ENCODE results near the gene PCDHA4. TPM values are rescaled to one million over a fixed set of nuclear protein-coding genes. Genes with fewer than 3 reads are reported as not detected.
"Not testable (repeated sequence)": the region's sequence is repeated elsewhere in the genome, so short reads cannot be mapped to it uniquely, and the experiment has no call there.

The PCDHA4 gene
- total RNA-seq, 1 experiment from 2014 or later: 0.40 TPM

- DNase-seq (ENCODE audit: low read depth): peak; percentile 21
Observed at GRCh38 chr5:140821375-140822280, 14.8 kb downstream of the PCDHA4 start, which contains the start of gene PCDHA5. PCDHA5 (plus strand) TSS chr5:140821613.

- no peak for DNase-seq (ENCODE audit: low read depth)
Observed at GRCh38 chr5:140822281-140822629, 15.4 kb downstream of the PCDHA4 start.

- not testable (repeated sequence) for DNase-seq (ENCODE audit: low read depth)
Observed at GRCh38 chr5:140822969-140823368, 16.1 kb downstream of the PCDHA4 start.

- DNase-seq (ENCODE audit: low read depth): no peak
Observed at GRCh38 chr5:140823475-140823874, 16.6 kb downstream of the PCDHA4 start.

GRCh38 chr5:140827704-140828361 is 21.0 kb downstream of the PCDHA4 start, which contains the start of gene PCDHA6:
PCDHA6 (plus strand) TSS chr5:140827960; CDS start chr5:140828092, 132 bp downstream.
- DNase-seq (ENCODE audit: low read depth): no peak

GRCh38 chr5:140828362-140828737 is 21.5 kb downstream of the PCDHA4 start:
- DNase-seq (ENCODE audit: low read depth): no peak

- DNase-seq (ENCODE audit: low read depth): not testable (repeated sequence)
Observed at GRCh38 chr5:140829511-140830501, 22.9 kb downstream of the PCDHA4 start.

- peak; percentile 21 for DNase-seq (ENCODE audit: low read depth)
Observed at GRCh38 chr5:140833993-140834392, 27.1 kb downstream of the PCDHA4 start, which contains the start of gene PCDHA7. PCDHA7 (plus strand) TSS chr5:140834269; CDS start chr5:140834384, 115 bp downstream.

GRCh38 chr5:140834439-140835008 is 27.7 kb downstream of the PCDHA4 start:
- not testable (repeated sequence) for DNase-seq (ENCODE audit: low read depth)

GRCh38 chr5:140835622-140836510 is 29.0 kb downstream of the PCDHA4 start:
- no peak for DNase-seq (ENCODE audit: low read depth)

GRCh38 chr5:140840978-140841962 is 34.4 kb downstream of the PCDHA4 start, which contains the start of gene PCDHA8:
PCDHA8 (plus strand) TSS chr5:140841187; CDS start chr5:140841322, 135 bp downstream.
- no peak for DNase-seq (ENCODE audit: low read depth)

- no peak for DNase-seq (ENCODE audit: low read depth)
Observed at GRCh38 chr5:140842798-140843733, 36.2 kb downstream of the PCDHA4 start.

GRCh38 chr5:140848139-140849102 is 41.6 kb downstream of the PCDHA4 start, which contains the start of gene PCDHA9:
PCDHA9 (plus strand) TSS chr5:140848382; CDS start chr5:140848496, 114 bp downstream.
- peak; percentile 20 for DNase-seq (ENCODE audit: low read depth)

- not testable (repeated sequence) for DNase-seq (ENCODE audit: low read depth)
Observed at GRCh38 chr5:140849831-140850634, 43.2 kb downstream of the PCDHA4 start.

Measured in LHCN-M2 (cell line).